ENCODE data around the gene TSKU. TPM values are rescaled to one million over a fixed set of nuclear protein-coding genes. Genes with fewer than 3 reads are reported as not detected.

TSKU gene
- total and polyA plus RNA-seq, 2 experiments from 2014 or later: 30.6 to 30.8 TPM

GRCh38 chr11:76793391-76794291 is 10.5 kb downstream of the TSKU start:
- Histone ChIP-seq H3F3A (ENCODE audit: insufficient read depth) (peaks cover 15% of the 10 kb centered on the region; the same call in 1 of the 2 replicates), H3K9me3 (ENCODE audit: low read depth) (no peaks in the 10 kb centered on the region), H3K4me3 (no peak overlapping the region), H3K27me3 (replicated peaks; ENCODE audit: insufficient read depth) (no peaks in the 10 kb centered on the region), H3K9ac (no peak overlapping the region), H2AFZ (no peak overlapping the region), H3K4me1 (ENCODE audit: insufficient read depth) (peaks cover 18% of the 10 kb centered on the region), H3K4me2 (ENCODE audit: unreplicated experiment) (no peak overlapping the region), H4K20me1 (ENCODE audit: insufficient read depth) (peaks cover 11% of the 10 kb centered on the region; the same call in 1 of the 2 replicates), H3K79me2 (ENCODE audit: insufficient read depth) (peaks cover 79% of the 10 kb centered on the region), H3K9me2 (ENCODE audit: insufficient read depth) (no peaks in the 10 kb centered on the region), H3K36me3 (ENCODE audit: low read depth) (no peaks in the 10 kb centered on the region), H3K27ac (no peak overlapping the region)
- in situ Hi-C loops (cut with MboI): loop anchor here (5.0 kb wide), 1 partner anchor 51 kb away; no protein-coding TSS in a partner anchor
- WGBS, 2 experiments (ENCODE audit: low coverage in 1 of 2, low lambda C conversion rate in 2 of 2, missing lambda C conversion rate in 2 of 2): 76% methylated on average over 9 of the region's 9 CpGs
- DNase-seq: no peak
- TF ChIP-seq EZH2 (IDR thresholded peaks at IDR 0.05; ENCODE audit: insufficient read depth, poor library complexity, severe bottlenecking) (no peak), EZH2phosphoT487 (IDR thresholded peaks at IDR 0.05; ENCODE audit: insufficient read depth, low read depth) (no peak)

- Histone ChIP-seq H3K27me3 (replicated peaks; ENCODE audit: insufficient read depth) (no peaks in the 10 kb centered on the region), H3K4me1 (ENCODE audit: insufficient read depth) (peaks cover 18% of the 10 kb centered on the region), H3K27ac (no peak overlapping the region), H3K4me2 (ENCODE audit: unreplicated experiment) (no peak overlapping the region), H3K36me3 (ENCODE audit: low read depth) (no peaks in the 10 kb centered on the region), H3F3A (ENCODE audit: insufficient read depth) (peaks cover 16% of the 10 kb centered on the region; the same call in 1 of the 2 replicates), H3K9ac (no peak overlapping the region), H4K20me1 (ENCODE audit: insufficient read depth) (peaks cover 11% of the 10 kb centered on the region; the same call in 1 of the 2 replicates), H3K4me3 (no peak overlapping the region), H2AFZ (no peak overlapping the region), H3K79me2 (ENCODE audit: insufficient read depth) (peaks cover 69% of the 10 kb centered on the region), H3K9me3 (ENCODE audit: low read depth) (no peaks in the 10 kb centered on the region), H3K9me2 (ENCODE audit: insufficient read depth) (no peaks in the 10 kb centered on the region)
- 89 to 94% methylated on average over 10 to 12 of the region's 12 CpGs for WGBS, 2 experiments (ENCODE audit: low coverage in 1 of 2, low lambda C conversion rate in 2 of 2, missing lambda C conversion rate in 2 of 2)
- in situ Hi-C loops (cut with MboI): loop anchor here (5.0 kb wide), 1 partner anchor 52 kb away; no protein-coding TSS in a partner anchor
- no peak for DNase-seq
- TF ChIP-seq EZH2phosphoT487 (IDR thresholded peaks at IDR 0.05; ENCODE audit: insufficient read depth, low read depth) (no peak), EZH2 (IDR thresholded peaks at IDR 0.05; ENCODE audit: insufficient read depth, poor library complexity, severe bottlenecking) (no peak)
Measured at GRCh38 chr11:76794371-76795289, 11.5 kb downstream of the TSKU start.

- Histone ChIP-seq H2AFZ (no peak overlapping the region), H3F3A (ENCODE audit: insufficient read depth) (peaks cover 16% of the 10 kb centered on the region; the same call in 1 of the 2 replicates), H3K79me2 (ENCODE audit: insufficient read depth) (peaks cover 62% of the 10 kb centered on the region), H3K36me3 (ENCODE audit: low read depth) (no peaks in the 10 kb centered on the region), H4K20me1 (ENCODE audit: insufficient read depth) (peaks cover 11% of the 10 kb centered on the region; the same call in 1 of the 2 replicates), H3K4me1 (ENCODE audit: insufficient read depth) (peaks cover 18% of the 10 kb centered on the region), H3K27me3 (replicated peaks; ENCODE audit: insufficient read depth) (no peaks in the 10 kb centered on the region), H3K9me2 (ENCODE audit: insufficient read depth) (no peaks in the 10 kb centered on the region), H3K27ac (no peak overlapping the region), H3K9ac (no peak overlapping the region), H3K4me2 (ENCODE audit: unreplicated experiment) (no peak overlapping the region), H3K4me3 (no peak overlapping the region), H3K9me3 (ENCODE audit: low read depth) (no peaks in the 10 kb centered on the region)
- 75% methylated on average over 21 of the region's 21 CpGs for WGBS, 2 experiments (ENCODE audit: low coverage in 1 of 2, low lambda C conversion rate in 2 of 2, missing lambda C conversion rate in 2 of 2)
- TF ChIP-seq EZH2 (IDR thresholded peaks at IDR 0.05; ENCODE audit: insufficient read depth, poor library complexity, severe bottlenecking) (no peak), EZH2phosphoT487 (IDR thresholded peaks at IDR 0.05; ENCODE audit: insufficient read depth, low read depth) (no peak)
- no peak for DNase-seq
- in situ Hi-C loops (cut with MboI): no loop called here
Measured at GRCh38 chr11:76795290-76795935, 12.3 kb downstream of the TSKU start.
